H1 (cell line): ENCODE results near the gene CYP2B6. TPM values are rescaled to one million over a fixed set of nuclear protein-coding genes. Genes with fewer than 3 reads are reported as not detected.

Experiments
- EP300 ChIP-seq, 2 experiments: IDR thresholded peaks; 1 replicate in 1 of 2; 2 replicates in 1 of 2; pipeline ENCODE4 v1.6.1; 2011 to 2012; ENCODE audit warnings: low read depth in 2 of 2, low read length in 2 of 2, mild to moderate bottlenecking in 2 of 2, borderline replicate concordance in 1 of 2, inconsistent platforms in 1 of 2, moderate library complexity in 1 of 2
- HDAC2 ChIP-seq, 2 experiments: fragments of 300-600 bp in 1 of 2; sonication (generic) in 1 of 2; IDR thresholded peaks; 2 replicates each; pipeline ENCODE4 v1.6.1; 2011 to 2012; ENCODE audit warnings: low read depth in 2 of 2, low read length in 2 of 2, mild to moderate bottlenecking in 2 of 2, moderate library complexity in 2 of 2, borderline replicate concordance in 1 of 2, inconsistent platforms in 1 of 2
- HDAC6 ChIP-seq: IDR thresholded peaks from one replicate; pipeline ENCODE4 v1.7.1; 2012; ENCODE audit warnings: low read depth, mild to moderate bottlenecking, inconsistent platforms, low read length, moderate library complexity
- JUND ChIP-seq: IDR thresholded peaks from 2 replicates; pipeline ENCODE4 v1.6.1; 2011; ENCODE audit warnings: mild to moderate bottlenecking, improper control_type of control experiment, low read length
- SAP30 ChIP-seq: fragments of 300-600 bp; sonication (generic); IDR thresholded peaks from 2 replicates; pipeline ENCODE4 v1.7.1; 2012; ENCODE audit warnings: low read length, moderate library complexity, mild to moderate bottlenecking, inconsistent platforms; ENCODE audit not compliant: insufficient read depth, insufficient replicate concordance
- SIRT6 ChIP-seq: IDR thresholded peaks from one replicate; pipeline ENCODE4 v1.7.1; 2012; ENCODE audit warnings: low read length, inconsistent platforms
- SP2 ChIP-seq: IDR thresholded peaks from 2 replicates; pipeline ENCODE4 v1.6.1; 2012; ENCODE audit warnings: mild to moderate bottlenecking, low read length, inconsistent platforms
- polyA plus RNA-seq, 7 experiments: library from polyadenylated mRNA; depleted of rRNA in 3 of 7; stranded (reverse) in 5 of 7; unstranded in 2 of 7; fragments of >200 nt in 5 of 7; fragments of 200-250 nt in 2 of 7; gene quantifications; 1 replicate in 5 of 7; 2 replicates in 1 of 7; 4 replicates in 1 of 7; pipeline versions ENCODE4 v1.2.1 to v1.2.3, GENCODE V29; 2011 to 2013; ENCODE audit warnings: missing spikeins in 2 of 7, mixed read lengths in 2 of 7
- total RNA-seq: library from RNA; stranded (reverse); fragmentation: NEBNext Ultra II Directional; extraction: Animal tissue kit (Norgen Biotek cat#: 25700); gene quantifications from 2 replicates; pipeline ENCODE4 v1.2.1, GENCODE V29; 2021

CYP2B6 gene
- total and polyA plus RNA-seq, 2 of the 8 experiments (the other 6 are each of a cell fraction or from before 2014, with no cell fraction given) = 2.8 to 5.4 TPM

DNA sequence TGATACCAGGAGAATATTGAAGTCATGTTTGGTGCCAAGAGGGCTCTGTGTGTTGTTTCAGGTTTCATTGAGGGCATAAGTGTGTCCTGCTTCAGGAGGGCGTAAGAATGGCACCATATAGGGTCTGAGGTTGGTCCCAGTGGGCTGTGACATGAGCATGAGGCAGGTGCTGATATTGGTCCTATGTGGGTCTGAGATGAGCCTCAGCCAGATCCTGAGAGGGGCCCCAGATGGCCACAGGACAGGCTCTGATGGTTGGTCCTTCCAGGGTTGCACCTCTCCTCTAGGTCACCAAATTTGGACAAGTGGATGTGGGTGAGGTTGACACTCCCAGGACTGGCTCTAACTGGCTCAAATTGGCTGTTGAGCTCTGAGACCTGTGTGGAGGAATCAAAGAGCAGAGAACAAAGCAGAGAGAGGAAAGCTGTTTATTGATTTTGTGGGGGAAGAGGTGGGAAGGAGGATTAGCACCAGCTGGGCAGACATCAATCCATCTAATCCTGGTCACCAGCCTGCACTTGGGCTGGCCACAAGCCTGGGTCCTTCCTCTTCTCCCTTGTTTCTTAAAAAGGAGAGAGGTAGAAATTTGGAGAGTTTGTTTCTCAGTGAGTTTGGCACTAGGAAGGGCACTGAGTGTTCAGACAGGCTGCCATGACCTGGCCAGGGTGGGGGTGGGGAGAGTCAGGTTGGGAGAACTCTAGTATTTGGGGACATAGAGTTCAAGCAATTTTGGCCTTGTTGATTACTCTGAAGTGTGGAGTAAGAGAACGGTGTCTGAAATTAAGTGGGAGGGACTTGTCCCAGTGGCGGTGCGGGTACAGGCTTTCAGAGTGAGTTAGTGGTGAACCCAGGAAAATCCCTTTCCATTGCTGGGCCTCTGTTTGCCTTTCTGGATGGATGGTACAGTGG, 38.7 kb downstream of the CYP2B6 start (continued):
- TF ChIP-seq EP300 (IDR thresholded peaks at IDR 0.05; ENCODE audit: borderline replicate concordance in 1 of 2, low read depth in 2 of 2, low read length in 2 of 2) = no peak
- no peak for TF ChIP-seq SP2
- TF ChIP-seq SIRT6 = no peak
- no peak for TF ChIP-seq JUND
- no peak for TF ChIP-seq HDAC6
- TF ChIP-seq HDAC2 (IDR thresholded peaks at IDR 0.05; ENCODE audit: borderline replicate concordance in 1 of 2, low read depth in 2 of 2, low read length in 2 of 2) = no peak
- TF ChIP-seq SAP30 = no peak
